Activated naive CD4-positive, alpha-beta T cell (primary cell): Measurements from ENCODE around the gene TOP1.

ENCODE experiments used
- DNase-seq, 4 experiments: peaks; one replicate each; lab custom pipeline; 2025; lab: John Stamatoyannopoulos, UW

Gene TOP1

DNA sequence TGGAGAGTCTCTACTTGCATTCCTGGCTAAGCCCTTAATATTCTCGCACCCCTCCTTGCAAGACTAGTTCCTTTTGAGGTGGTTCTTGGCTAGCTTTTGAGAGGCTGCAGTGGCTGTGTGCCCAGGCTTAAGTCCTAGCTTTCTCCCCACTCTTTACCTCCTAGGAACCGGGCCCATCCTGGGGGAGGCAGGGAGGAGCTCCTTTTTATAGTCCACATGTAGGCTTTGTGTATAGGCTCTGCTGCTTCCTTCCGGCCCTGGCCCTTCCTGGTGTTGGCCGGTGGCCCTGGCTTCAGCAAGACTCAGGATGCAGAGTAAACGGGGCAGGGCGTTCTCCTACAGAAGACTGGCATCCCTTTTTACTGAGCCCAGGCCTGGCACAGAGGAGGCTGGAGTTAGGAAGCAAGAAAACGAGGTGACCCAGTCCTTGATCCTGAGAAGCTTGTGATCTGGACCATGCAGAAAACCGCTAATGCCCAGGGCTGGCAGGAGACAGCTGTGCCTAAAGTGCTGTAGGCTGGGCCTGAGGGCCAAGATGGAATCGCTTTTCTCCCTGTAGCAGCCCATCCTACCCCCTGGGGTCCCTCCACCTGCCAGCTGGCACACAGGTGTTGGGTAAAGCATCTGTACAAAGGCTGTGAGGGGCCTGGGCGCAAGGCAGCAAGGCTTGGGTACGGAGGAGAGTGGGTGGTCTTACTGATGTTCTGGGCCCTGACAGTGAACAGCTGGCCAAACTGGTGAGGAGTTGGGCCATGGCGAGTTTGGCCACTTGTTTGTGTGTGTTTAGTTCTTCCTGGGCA is 117.4 kb downstream of the TOP1 start:
- DNase-seq = no peak

DNA sequence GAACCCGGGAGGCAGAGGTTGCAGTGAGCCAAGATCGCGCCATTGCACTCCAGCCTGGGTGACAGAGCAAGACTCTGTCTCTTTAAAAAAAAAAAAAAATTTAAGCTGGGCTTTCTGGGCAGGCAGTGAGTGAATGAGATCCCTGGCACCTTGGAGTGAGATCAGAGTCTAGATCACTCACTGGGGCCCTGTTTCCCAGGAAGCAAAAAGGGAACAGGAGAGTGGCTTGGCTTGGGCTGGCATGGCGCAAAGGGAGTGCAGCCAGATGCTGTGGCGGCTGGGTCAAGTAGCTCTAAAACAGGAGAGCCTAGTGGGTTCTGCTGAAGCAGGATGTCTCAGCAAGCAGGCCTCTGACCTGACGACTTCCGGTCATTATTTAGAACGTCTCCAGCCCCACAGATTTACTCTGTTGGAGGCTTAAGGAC is 119.2 kb downstream of the TOP1 start:
- DNase-seq = no peak

DNA sequence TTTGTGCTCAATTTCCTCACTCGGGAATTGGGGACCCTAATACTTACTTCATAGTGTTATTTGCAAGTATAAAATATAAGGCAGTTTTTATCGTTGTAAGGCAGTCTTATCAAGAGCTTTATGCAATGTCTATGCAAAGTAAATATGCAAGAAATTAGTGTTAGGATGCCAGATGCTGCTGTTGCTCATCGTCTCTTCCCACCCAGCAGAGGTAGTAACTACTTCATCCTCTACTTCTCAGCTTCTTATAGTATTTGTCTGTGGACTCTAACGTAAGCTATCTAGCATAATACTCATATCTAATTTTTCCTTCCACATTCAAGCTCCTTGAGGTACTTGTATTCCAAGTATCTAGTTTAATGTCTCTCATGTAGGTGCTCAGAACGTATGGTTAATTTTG is 120.3 kb downstream of the TOP1 start:
- DNase-seq = no peak

DNA sequence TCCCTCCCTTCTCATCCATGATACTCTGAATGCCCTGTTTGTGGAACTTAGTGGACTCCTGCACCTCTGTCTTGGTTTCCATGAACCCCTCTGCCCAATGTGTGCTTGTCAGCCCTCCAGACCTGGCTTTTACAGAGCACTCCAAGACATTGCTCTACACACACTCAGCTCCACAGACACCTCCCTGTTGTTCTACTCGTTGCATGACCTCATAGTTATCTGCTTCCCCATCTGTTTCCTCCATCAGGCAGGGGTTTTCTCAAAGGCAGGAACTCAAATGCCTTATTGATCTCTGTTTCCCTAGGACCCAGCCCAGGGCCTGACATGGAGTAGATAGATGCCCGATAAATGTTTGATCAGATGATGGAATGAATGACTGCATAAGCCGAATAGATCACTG is 122.0 kb downstream of the TOP1 start:
- DNase-seq = no peak

DNA sequence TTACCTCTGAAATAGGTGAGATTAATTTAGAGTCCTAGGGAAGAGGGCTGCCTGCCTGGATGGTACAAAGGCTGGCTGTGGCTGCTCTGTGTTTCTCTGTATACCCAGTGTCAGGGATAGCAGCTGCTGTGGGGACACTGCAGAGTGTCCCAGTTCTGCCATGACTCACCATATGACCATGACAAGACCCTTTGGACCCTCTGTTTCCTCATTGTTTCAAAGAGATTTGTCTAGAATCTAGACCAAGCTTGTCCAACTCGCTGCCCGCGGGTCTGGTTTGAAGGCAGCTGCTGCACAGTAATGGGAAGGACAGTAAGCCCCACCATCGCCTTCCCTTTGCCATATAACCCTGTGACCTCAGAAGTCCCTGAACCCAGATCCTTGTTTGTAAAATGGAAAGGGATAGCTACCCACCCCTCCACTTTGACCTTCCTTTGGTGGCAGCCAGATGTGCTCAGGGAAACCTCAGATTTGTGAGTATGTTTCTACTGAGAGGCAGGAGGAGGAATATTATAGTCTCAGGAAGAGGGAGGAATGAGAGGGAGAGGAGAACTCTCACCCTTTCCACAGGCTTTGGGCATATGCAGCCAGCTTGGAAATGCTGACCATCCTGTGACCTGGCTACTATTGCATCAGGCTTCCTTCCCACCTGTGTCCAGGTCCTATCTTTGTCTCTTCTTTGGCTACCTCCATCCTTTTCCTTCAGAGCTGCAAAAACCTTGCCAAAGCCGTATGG is 122.7 kb downstream of the TOP1 start:
- DNase-seq = no peak

DNA sequence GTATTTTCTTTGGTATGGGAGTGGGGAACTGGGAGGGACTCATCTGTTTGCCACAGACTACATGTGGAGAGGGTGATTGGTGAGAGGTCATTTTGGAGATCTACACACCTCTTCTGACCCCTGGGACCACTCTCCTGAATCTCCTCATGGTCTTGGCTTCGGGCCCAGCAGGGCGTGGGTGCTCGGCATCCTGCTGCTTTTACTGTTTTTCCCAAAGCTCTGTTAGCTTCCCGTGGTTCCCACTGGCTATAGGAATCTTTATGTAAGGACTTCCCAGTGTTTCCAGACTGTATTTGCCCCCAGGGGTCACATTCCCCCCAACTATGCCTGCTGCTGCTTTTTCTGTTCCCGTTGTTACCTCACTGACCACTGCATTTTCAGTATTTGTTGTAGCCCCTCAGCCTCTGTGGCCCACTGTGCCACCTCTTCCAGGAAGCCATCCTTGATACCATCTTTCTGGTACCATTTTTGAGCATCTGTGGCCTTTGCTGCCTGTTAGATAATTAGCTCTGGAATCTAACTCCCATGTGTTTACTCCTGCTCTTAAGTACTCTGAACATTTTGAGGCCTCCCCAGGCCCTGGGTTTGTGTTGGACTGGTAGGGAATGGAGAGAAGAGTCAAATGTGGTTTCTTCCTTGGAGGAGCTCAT is 123.6 kb downstream of the TOP1 start:
- no peak for DNase-seq

DNA sequence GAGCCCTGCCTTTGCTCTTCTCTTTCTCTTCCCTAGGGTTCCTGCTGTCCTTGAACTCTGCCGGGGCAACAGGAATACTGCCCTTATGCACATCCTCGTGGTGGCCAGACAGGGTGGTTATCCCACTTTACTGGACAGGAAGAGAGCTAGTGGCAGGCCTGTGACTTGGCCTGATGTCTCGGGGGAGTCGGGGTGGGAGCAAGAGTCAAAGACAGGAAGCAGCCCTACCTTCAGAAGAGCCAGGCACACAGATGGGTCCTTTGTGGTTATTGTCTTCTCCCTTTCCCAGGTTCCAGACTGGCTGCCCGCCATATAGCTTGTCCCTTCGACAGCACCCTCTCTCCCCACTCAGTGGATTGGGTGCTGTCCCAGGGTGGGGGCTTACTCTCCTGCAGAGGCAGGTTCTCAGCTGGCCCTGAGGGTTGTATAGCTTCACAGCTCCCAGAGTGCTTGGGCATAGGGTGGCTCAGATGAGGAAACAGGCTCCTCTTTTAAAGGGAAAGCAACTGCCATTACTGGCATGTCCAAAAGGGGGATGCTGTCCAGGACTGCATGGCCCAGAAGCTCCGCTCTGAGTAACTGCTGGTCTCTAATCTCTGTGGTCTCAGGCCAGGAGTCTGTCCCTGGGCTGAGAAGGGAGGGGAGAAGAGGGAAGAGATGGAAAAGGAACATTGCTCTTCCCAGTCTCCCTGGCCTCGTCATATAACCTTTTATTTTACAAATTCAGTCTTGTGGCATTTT is 126.0 kb downstream of the TOP1 start:
- DNase-seq = no peak

DNA sequence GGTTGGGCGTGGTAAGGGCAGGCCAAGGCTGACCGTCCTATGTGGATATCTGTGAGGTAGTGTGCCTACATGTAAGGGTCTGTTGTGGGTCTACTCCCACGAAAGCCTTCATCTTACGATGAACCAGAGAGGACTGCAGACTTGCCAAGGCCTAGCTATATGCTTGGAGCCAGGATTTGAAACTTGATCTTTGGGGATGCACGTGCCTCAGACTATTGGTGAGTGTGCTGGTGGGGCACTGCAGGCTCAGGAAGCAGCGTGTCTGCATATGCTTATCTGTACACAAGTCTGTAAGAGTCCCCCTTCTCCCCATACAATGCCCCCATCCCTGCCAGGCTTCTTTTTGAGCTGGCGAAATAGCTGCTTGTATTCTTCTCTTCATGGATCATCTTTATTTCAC is 126.6 kb downstream of the TOP1 start:
- no peak for DNase-seq

DNA sequence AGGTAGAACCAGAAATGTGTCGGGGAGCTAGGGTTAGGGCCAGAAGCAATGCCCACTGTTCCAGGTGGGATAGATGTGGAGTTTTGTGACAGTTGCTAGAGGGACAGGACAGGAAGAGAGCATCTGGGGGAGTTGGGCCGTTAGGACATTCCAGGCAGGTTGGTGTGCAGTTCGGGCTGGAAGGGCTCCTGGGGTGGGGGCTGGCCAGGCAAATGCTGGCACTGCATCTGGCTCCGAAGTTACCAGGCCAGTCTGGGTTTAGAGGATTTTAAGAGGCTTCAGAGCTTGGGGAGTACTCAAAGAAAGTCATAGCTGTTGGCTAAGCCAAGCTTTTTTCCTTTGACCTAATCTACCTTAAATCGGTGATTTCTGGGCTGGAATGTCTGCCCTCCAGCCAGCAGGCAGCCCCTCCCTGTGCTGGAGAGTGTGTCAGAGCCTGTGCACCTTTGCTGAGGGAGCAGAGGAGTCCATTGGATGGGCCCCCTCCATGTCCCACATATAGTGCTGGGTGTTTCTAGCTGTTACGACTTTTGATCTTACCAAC is 129.5 kb downstream of the TOP1 start:
- no peak for DNase-seq

DNA sequence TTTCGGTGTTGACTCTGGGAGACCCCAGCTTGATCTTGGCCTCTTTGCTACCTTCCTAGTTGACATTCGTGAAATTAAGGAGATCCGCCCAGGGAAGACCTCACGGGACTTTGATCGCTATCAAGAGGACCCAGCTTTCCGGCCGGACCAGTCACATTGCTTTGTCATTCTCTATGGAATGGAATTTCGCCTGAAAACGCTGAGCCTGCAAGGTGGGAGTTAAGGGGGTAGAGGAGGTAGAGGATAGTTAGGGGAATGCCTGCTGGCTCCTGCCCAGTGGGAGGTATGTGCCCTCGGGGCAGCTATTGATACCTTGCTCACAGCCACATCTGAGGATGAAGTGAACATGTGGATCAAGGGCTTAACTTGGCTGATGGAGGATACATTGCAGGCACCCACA is 130.9 kb downstream of the TOP1 start:
- DNase-seq = no peak

DNA sequence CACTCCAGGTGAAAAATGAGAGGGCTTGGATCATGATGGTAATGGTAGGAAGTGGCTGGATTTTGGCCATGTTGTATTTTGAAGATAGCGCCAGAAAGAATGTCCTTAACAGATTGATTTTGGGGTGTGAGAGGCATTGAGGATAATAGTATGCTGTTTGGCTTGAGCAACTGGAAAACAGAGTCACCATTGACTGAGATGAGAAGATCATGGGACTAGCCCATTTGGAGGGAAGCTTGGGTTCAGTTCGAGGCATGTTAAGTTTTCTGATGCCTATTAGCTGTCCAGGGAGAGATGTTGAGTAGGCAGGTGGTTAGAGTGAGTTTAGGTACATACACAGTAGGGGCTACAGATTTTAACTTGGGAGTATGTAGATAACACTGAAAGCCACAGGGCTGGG is 132.1 kb downstream of the TOP1 start:
- no peak for DNase-seq

DNA sequence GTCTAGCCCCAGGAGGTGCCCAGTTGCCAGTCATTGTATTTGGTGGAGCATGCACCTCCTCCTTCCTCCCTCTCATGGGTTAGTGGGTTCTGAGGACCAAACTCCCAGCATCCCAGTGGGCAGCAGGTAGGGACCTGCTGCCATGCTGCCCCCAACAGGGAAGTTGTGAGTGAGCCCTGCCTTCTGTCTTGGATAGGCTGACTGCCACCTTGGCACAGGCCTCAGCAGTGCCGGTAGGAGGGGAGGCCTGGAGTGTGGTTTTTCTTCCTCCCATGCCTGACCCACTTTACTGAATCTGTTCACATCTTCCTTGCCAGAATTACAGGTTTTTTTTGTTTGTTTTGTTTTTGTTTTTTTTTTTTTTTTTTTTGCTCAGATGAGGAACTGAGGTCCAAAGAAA is 133.3 kb downstream of the TOP1 start:
- no peak for DNase-seq

DNA sequence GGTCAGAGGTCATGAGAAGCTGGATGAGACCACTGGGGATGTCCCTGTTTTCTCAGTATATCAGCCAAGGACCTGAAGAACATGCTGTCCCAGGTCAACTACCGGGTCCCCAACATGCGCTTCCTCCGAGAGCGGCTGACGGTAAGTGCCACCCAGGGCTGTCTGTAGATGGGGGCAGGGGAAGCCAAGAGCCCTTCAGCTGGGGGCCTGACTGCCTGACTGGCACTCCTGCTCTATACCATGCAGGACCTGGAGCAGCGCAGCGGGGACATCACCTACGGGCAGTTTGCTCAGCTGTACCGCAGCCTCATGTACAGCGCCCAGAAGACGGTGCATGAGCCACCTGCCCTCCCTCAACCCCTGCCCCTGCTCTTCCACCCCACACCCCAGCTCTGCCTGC is 133.8 kb downstream of the TOP1 start:
- no peak for DNase-seq

DNA sequence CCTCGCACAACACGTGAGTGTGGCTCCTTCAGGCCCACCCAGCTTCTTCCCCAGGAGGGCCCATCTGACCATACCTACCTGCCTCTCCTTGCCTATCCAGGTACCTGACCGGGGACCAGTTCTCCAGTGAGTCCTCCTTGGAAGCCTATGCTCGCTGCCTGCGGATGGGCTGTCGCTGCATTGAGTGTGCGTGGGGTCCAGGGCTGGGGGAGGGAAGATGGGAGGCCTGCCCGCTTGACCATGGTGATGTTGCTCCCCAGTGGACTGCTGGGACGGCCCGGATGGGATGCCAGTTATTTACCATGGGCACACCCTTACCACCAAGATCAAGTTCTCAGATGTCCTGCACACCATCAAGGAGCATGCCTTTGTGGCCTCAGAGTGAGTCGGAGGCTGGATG is 135.2 kb downstream of the TOP1 start:
- no peak for DNase-seq

DNA sequence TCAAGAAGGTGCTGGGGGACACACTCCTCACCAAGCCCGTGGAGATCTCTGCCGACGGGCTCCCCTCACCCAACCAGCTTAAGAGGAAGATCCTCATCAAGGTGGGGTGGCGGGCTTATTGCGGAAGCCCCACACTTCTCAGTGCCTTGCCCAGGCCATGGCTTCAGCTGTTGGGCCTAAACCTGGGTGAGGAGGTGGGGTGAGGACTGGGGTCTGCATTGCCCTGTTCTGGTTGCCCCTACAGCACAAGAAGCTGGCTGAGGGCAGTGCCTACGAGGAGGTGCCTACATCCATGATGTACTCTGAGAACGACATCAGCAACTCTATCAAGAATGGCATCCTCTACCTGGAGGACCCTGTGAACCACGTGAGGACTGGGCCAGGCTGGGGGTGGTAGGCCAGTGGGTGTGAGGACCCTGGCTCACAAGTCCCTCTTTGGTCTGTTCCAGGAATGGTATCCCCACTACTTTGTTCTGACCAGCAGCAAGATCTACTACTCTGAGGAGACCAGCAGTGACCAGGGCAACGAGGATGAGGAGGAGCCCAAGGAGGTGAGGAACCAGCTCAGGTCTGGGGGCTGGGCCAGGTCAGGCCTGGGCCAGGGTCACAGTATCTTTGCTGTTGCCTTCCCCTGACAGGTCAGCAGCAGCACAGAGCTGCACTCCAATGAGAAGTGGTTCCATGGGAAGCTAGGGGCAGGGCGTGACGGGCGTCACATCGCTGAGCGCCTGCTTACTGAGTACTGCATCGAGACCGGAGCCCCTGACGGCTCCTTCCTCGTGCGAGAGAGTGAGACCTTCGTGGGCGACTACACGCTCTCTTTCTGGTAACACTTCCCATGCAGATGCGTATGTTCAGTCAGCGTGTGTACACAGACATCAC is 136.6 kb downstream of the TOP1 start:
- DNase-seq = no peak

DNA sequence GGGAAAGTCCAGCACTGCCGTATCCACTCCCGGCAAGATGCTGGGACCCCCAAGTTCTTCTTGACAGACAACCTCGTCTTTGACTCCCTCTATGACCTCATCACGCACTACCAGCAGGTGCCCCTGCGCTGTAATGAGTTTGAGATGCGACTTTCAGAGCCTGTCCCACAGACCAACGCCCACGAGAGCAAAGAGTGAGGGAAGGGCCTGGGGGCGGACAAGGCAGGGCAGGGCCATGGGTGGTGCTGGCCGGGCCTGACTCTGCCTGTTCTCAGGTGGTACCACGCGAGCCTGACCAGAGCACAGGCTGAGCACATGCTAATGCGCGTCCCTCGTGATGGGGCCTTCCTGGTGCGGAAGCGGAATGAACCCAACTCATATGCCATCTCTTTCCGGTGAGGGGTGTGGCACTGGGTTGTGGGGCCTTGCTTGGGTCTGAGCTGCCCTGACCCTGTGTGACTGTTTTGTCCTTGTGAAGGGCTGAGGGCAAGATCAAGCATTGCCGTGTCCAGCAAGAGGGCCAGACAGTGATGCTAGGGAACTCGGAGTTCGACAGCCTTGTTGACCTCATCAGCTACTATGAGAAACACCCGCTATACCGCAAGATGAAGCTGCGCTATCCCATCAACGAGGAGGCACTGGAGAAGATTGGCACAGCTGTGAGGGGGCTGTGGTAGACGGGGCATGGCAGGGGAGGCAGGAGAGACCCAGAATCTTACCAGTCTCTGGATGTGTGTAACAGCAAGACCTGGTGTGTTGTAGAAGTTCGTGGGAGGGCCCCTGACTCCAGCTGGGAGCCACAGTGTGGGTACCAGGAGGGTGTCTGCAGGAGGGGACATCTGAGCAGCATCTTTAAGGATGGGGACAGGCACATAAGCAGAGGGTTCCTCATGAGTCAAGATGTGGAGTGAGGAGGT is 137.8 kb downstream of the TOP1 start:
- no peak for DNase-seq

DNA sequence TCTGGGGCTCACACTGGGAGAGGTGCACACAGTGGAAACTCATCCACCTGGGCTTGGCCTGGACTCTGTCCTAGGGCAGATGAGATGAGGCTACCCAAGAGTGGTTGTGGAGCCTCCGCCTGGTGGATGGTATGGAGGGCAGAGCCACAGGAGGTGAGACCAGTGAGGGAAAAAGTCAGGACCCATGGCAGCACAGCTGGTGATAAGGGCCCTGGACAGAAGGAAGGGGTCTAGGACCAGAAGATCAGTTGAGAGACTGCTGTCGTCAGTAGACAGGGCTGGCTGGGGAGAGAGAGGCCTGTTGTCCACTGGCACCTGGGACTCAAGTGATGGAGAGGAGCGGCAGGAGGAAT is 138.5 kb downstream of the TOP1 start:
- no peak for DNase-seq

DNA sequence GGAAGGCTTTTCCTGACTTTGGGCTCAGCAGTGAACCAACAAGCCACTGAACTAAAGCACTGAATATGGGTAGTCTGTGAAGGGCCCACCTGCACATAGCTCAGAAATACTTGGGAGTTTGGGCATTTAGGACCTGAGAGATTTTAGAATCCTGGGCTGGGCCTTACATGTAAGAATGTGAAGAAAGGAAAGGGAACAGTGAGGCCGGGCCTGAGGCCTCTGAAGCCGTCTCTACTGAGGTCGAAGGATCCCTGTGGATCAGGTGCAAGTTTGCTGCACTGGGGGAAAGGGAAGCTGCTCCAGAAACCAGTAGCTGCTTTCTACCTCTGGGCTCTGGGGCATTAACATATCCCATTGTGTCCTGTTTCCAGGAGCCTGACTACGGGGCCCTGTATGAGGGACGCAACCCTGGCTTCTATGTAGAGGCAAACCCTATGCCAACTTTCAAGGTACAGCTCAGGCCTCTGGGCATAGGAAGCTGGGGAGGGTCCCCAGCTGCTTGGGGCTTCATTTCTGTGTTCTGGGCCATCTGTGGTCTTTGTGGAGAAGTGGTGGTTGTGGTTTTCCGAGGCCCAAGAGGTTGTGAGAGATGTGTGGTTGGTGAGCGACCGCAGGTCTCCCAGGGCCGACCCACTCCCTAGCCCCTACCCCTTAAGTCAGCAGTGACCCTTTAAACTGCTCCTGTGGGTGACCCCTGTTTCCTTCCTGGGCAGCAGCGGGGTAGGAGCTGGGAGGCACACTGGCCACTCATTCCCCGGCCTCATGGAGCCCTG is 139.0 kb downstream of the TOP1 start:
- DNase-seq = no peak
